Endodermal cell (in vitro differentiated cells): ENCODE results near the gene CACNA2D1. TPM values are rescaled to one million over a fixed set of nuclear protein-coding genes. Genes with fewer than 3 reads are reported as not detected.

ENCODE experiments used
- DNase-seq: peaks from one replicate; pipeline ENCODE4 v3.0.0-alpha.2; 2017
- H3K27ac ChIP-seq: 2 replicates; pipeline ENCODE4 v1.5.1; 2013; ENCODE audit warnings: mild to moderate bottlenecking, low read depth, low read length, moderate library complexity
- H3K27me3 ChIP-seq: 2 replicates; pipeline ENCODE4 v1.6.1; 2013; ENCODE audit warnings: mild to moderate bottlenecking, low read length, moderate library complexity; ENCODE audit not compliant: insufficient read depth, control insufficient read depth, poor library complexity, severe bottlenecking
- H3K36me3 ChIP-seq: 2 replicates; pipeline ENCODE4 v1.7.0; 2013; ENCODE audit warnings: mild to moderate bottlenecking, low read length, moderate library complexity; ENCODE audit not compliant: control insufficient read depth, insufficient read depth
- H3K4me1 ChIP-seq: one replicate; pipeline ENCODE4 v1.7.0; 2013; ENCODE audit warnings: low read length; ENCODE audit not compliant: control insufficient read depth, insufficient read depth
- H3K4me3 ChIP-seq: 2 replicates; pipeline ENCODE4 v1.5.1; 2013; ENCODE audit warnings: mild to moderate bottlenecking, low read length, moderate library complexity
- H3K9ac ChIP-seq: 2 replicates; pipeline ENCODE4 v1.6.1; 2013; ENCODE audit warnings: mild to moderate bottlenecking, low read length, moderate library complexity; ENCODE audit not compliant: poor library complexity, severe bottlenecking; ENCODE audit errors: extremely low read depth
- H3K9me3 ChIP-seq: 2 replicates; pipeline ENCODE4 v1.6.1; 2013; ENCODE audit warnings: mild to moderate bottlenecking, low read length, moderate library complexity; ENCODE audit not compliant: control insufficient read depth
- H3K27ac Mint-ChIP-seq: 2 replicates; pipeline ENCODE4 v1.8.0; 2020; ENCODE audit warnings: mixed read lengths
- H3K27me3 Mint-ChIP-seq: 2 replicates; pipeline ENCODE4 v1.8.0; 2021; ENCODE audit warnings: mild to moderate bottlenecking, mixed read lengths; ENCODE audit not compliant: insufficient read depth
- H3K36me3 Mint-ChIP-seq: 2 replicates; pipeline ENCODE4 v1.8.0; 2020; ENCODE audit warnings: low read depth, mixed read lengths
- H3K4me1 Mint-ChIP-seq: 2 replicates; pipeline ENCODE4 v1.8.0; 2020; ENCODE audit warnings: mixed read lengths
- H3K4me3 Mint-ChIP-seq: 2 replicates; pipeline ENCODE4 v1.8.0; 2020; ENCODE audit warnings: mild to moderate bottlenecking, moderate library complexity, mixed read lengths
- H3K9me3 Mint-ChIP-seq: 2 replicates; pipeline ENCODE4 v1.8.0; 2020; ENCODE audit warnings: mild to moderate bottlenecking, mixed read lengths
- CTCF ChIP-seq: fragments of 200-600 bp; sonication (generic); conservative IDR thresholded peaks from 2 replicates; pipeline ENCODE4 v1.5.0; 2021; ENCODE audit warnings: antibody characterized with exemption, mild to moderate bottlenecking
- WGBS, 2 experiments: methylation state at CpG; one replicate each; pipeline versions ENCODE4 v1.1.5 to v1.1.7; 2013; ENCODE audit warnings: missing lambda C conversion rate in 2 of 2, mixed read lengths in 1 of 2; ENCODE audit not compliant: insufficient coverage in 1 of 2, insufficient read length in 1 of 2; 5-methylcytosine and 5-hydroxymethylcytosine counted together
- total RNA-seq, 2 donors: library from RNA; stranded (reverse); fragmentation: NEBNext Ultra II Directional in 1 of 2; extraction: Animal tissue kit (Norgen Biotek cat#: 25700) in 1 of 2; gene quantifications; 2 replicates in 1 of 2; 3 replicates in 1 of 2; pipeline ENCODE4 v1.2.1, GENCODE V29; 2021

The CACNA2D1 gene
- total RNA-seq, 2 donors from 2014 or later, result 16.9 to 26.8 TPM

GRCh38 chr7:82250598-82250997 is 193.0 kb downstream of the CACNA2D1 start:
- H3K27me3 Mint-ChIP-seq, result no peaks in the 10 kb centered on the region
- H3K27ac Mint-ChIP-seq, result no peak overlapping the region
- no peak for DNase-seq
- Histone ChIP-seq H3K27ac (no peak overlapping the region), H3K9ac (no peak overlapping the region), H3K4me3 (no peak overlapping the region), H3K9me3 (no peaks in the 10 kb centered on the region), H3K36me3 (no peaks in the 10 kb centered on the region), H3K27me3 (no peaks in the 10 kb centered on the region), H3K4me1 (peaks cover 8% of the 10 kb centered on the region)
- no peak overlapping the region for H3K4me3 Mint-ChIP-seq
- H3K9me3 Mint-ChIP-seq, result no peaks in the 10 kb centered on the region
- TF ChIP-seq CTCF, result no peak
- H3K36me3 Mint-ChIP-seq, result no peaks in the 10 kb centered on the region
- peaks cover 11% of the 10 kb centered on the region for H3K4me1 Mint-ChIP-seq

GRCh38 chr7:82249979-82250378 is 193.6 kb downstream of the CACNA2D1 start:
- peaks cover 11% of the 10 kb centered on the region for H3K4me1 Mint-ChIP-seq
- no peaks in the 10 kb centered on the region for H3K9me3 Mint-ChIP-seq
- Histone ChIP-seq H3K4me1 (peaks cover 8% of the 10 kb centered on the region), H3K27ac (no peak overlapping the region), H3K27me3 (no peaks in the 10 kb centered on the region), H3K9ac (no peak overlapping the region), H3K9me3 (no peaks in the 10 kb centered on the region), H3K36me3 (no peaks in the 10 kb centered on the region), H3K4me3 (no peak overlapping the region)
- DNase-seq, result no peak
- no peaks in the 10 kb centered on the region for H3K27me3 Mint-ChIP-seq
- H3K36me3 Mint-ChIP-seq, result no peaks in the 10 kb centered on the region
- no peak overlapping the region for H3K27ac Mint-ChIP-seq
- no peak overlapping the region for H3K4me3 Mint-ChIP-seq
- TF ChIP-seq CTCF, result no peak
- 85% methylated on average over 1 of the region's 2 CpGs; no CpG with 5 or more reads in 1 of the 2 experiments for WGBS, 2 experiments

GRCh38 chr7:82247814-82248433 is 195.7 kb downstream of the CACNA2D1 start:
- TF ChIP-seq CTCF, result peak; percentile 79
- H3K36me3 ChIP-seq, result no peaks in the 10 kb centered on the region
- no peak overlapping the region for H3K4me3 ChIP-seq
- no peak overlapping the region for H3K9ac ChIP-seq
- H3K4me1 ChIP-seq, result peaks cover 6% of the 10 kb centered on the region
- H3K4me3 Mint-ChIP-seq, result no peak overlapping the region
- H3K27me3 ChIP-seq, result no peaks in the 10 kb centered on the region
- no peak for DNase-seq
- H3K9me3 ChIP-seq, result no peaks in the 10 kb centered on the region
- no peak overlapping the region for H3K27ac Mint-ChIP-seq
- H3K36me3 Mint-ChIP-seq, result no peaks in the 10 kb centered on the region
- H3K9me3 Mint-ChIP-seq, result no peaks in the 10 kb centered on the region
- 93 to 100% methylated on average over 2 to 3 of the region's 3 CpGs for WGBS, 2 experiments
- no peak overlapping the region for H3K27ac ChIP-seq
- H3K4me1 Mint-ChIP-seq, result peaks cover 8% of the 10 kb centered on the region
- H3K27me3 Mint-ChIP-seq, result no peaks in the 10 kb centered on the region
